ENCODE data around the gene TIMP1. TPM values are rescaled to one million over a fixed set of nuclear protein-coding genes. Genes with fewer than 3 reads are reported as not detected.

The TIMP1 gene
- polyA plus RNA-seq, 1 of the 3 experiments (the other 2 are of a cell fraction) = 323 TPM

DNA sequence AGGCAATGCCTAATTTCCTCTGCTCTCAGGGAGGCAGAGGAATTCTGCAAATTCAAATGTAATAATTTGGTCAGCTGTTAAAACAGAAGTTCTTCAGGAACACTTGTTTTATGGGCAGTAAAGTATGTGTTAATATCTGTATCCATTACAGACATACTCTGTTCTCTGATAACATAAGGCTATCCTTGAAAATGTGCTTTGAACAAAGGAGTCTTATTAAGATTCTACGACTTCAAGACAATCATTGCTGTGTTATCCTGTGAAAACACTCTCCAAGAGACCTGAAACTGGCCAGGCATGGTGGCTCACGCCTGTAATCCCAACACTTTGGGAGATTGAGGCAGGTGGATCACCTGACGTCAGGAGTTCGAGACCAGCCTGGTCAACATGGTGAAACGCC is 49.4 kb downstream of the TIMP1 start:
- Histone ChIP-seq H3K79me2 (ENCODE audit: insufficient read depth) (no peaks in the 10 kb centered on the region), H3K36me3 (replicated peaks in 1 of 2; ENCODE audit: control insufficient read depth in 1 of 2, insufficient read depth in 2 of 2, low read length in 1 of 2) (peaks cover 0 to 4% of the 10 kb centered on the region in 2 experiments), H3K4me2 (no peak overlapping the region), H3K4me1 (ENCODE audit: control insufficient read depth in 1 of 2, insufficient read depth in 2 of 2, low read depth in 1 of 2, low read length in 1 of 2) (no peaks in the 10 kb centered on the region), H3K27me3 (ENCODE audit: insufficient read depth) (no peaks in the 10 kb centered on the region; the same call in 1 of the 2 replicates), H3K27ac (ENCODE audit: low read depth in 2 of 2, low read length in 1 of 2) (no peak overlapping the region), H2AFZ (ENCODE audit: low read depth) (no peak overlapping the region), H3K9ac (no peak overlapping the region), H3K9me3 (no peaks in the 10 kb centered on the region), H3F3A (replicated peaks; ENCODE audit: insufficient read depth) (no peaks in the 10 kb centered on the region), H3K9me2 (no peaks in the 10 kb centered on the region), H4K20me1 (ENCODE audit: insufficient read depth) (no peaks in the 10 kb centered on the region), H3K4me3 (ENCODE audit: low read depth in 2 of 2, low read length in 1 of 2) (no peak overlapping the region)
- no peak for DNase-seq
- ChIA-PET CTCF (interaction anchor here (1.2 to 2.6 kb wide), 2 partner anchors 12 to 13 kb away, joined by 3 to 14 read pairs; no protein-coding TSS in a partner anchor), POLR2A (no interaction called here)
- no peak for TF ChIP-seq RCOR1 (IDR thresholded peaks at IDR 0.05; ENCODE audit: low read length)
- TF ChIP-seq, protein P1, sequence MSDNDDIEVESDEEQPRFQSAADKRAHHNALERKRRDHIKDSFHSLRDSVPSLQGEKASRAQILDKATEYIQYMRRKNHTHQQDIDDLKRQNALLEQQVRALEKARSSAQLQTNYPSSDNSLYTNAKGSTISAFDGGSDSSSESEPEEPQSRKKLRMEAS (IDR thresholded peaks at IDR 0.05; ENCODE audit: low read depth) = no peak
- no peak for TF ChIP-seq FOXJ3 (CRISPR knock-in tag; IDR thresholded peaks at IDR 0.05)
- TF ChIP-seq POLR2AphosphoS5 (IDR thresholded peaks at IDR 0.05; ENCODE audit: low read depth, low read length) = no peak
- WGBS (ENCODE audit: low lambda C conversion rate) = 39% methylated on average over 5 of the region's 5 CpGs

GRCh38 chrX:47632666-47633065 is 50.4 kb downstream of the TIMP1 start:
- Histone ChIP-seq H2AFZ (ENCODE audit: low read depth) (no peak overlapping the region), H3K79me2 (ENCODE audit: insufficient read depth) (no peaks in the 10 kb centered on the region), H3K27me3 (ENCODE audit: insufficient read depth) (no peaks in the 10 kb centered on the region; the same call in 1 of the 2 replicates), H3K9me2 (no peaks in the 10 kb centered on the region), H3K4me2 (no peak overlapping the region), H3K4me3 (ENCODE audit: low read depth in 2 of 2, low read length in 1 of 2) (no peak overlapping the region), H3K9me3 (no peaks in the 10 kb centered on the region), H3F3A (replicated peaks; ENCODE audit: insufficient read depth) (no peaks in the 10 kb centered on the region), H4K20me1 (ENCODE audit: insufficient read depth) (no peaks in the 10 kb centered on the region), H3K27ac (ENCODE audit: low read depth in 2 of 2, low read length in 1 of 2) (no peak overlapping the region), H3K9ac (no peak overlapping the region), H3K36me3 (replicated peaks in 1 of 2; ENCODE audit: control insufficient read depth in 1 of 2, insufficient read depth in 2 of 2, low read length in 1 of 2) (peaks cover 0 to 4% of the 10 kb centered on the region in 2 experiments), H3K4me1 (ENCODE audit: control insufficient read depth in 1 of 2, insufficient read depth in 2 of 2, low read depth in 1 of 2, low read length in 1 of 2) (no peaks in the 10 kb centered on the region)
- ChIA-PET CTCF (interaction anchor here (1.2 kb wide), 1 partner anchor 13 kb away, joined by 3 read pairs; no protein-coding TSS in a partner anchor), POLR2A (no interaction called here)
- TF ChIP-seq POLR2AphosphoS5 (IDR thresholded peaks at IDR 0.05; ENCODE audit: low read depth, low read length) (no peak), MEF2A (IDR thresholded peaks at IDR 0.05; ENCODE audit: borderline replicate concordance, low read depth) (no peak), IRF3 (IDR thresholded peaks at IDR 0.05; ENCODE audit: low read depth, low read length) (no peak), ZBTB33 (IDR thresholded peaks at IDR 0.05; ENCODE audit: borderline replicate concordance, low read depth) (no peak), CHD2 (IDR thresholded peaks at IDR 0.05; ENCODE audit: low read length, partially characterized antibody) (no peak), TCF12 (IDR thresholded peaks at IDR 0.05) (no peak), ELF1 (IDR thresholded peaks at IDR 0.05) (no peak), EP300 (IDR thresholded peaks at IDR 0.05; ENCODE audit: borderline replicate concordance in 1 of 2, low read depth in 1 of 2, low read length in 1 of 2) (no peak)
- TF ChIP-seq, protein P2, sequence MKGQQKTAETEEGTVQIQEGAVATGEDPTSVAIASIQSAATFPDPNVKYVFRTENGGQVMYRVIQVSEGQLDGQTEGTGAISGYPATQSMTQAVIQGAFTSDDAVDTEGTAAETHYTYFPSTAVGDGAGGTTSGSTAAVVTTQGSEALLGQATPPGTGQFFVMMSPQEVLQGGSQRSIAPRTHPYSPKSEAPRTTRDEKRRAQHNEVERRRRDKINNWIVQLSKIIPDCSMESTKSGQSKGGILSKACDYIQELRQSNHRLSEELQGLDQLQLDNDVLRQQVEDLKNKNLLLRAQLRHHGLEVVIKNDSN (IDR thresholded peaks at IDR 0.05; ENCODE audit: borderline replicate concordance, low read depth) = no peak
- WGBS (ENCODE audit: low lambda C conversion rate) = 66% methylated on average over 4 of the region's 4 CpGs
- no peak for DNase-seq
